Smooth muscle cell (in vitro differentiated cells): Measurements from ENCODE around the gene ULK2. TPM values are rescaled to one million over a fixed set of nuclear protein-coding genes. Genes with fewer than 3 reads are reported as not detected.
"Not testable (repeated sequence)": the region's sequence is repeated elsewhere in the genome, so short reads cannot be mapped to it uniquely, and the experiment has no call there.

Experiments used
- DNase-seq: peaks from one replicate; lab custom pipeline; 2025; ENCODE audit not compliant: unreplicated experiment; lab: John Stamatoyannopoulos, UW
- H2AFZ ChIP-seq: fragments of 200-600 bp; sonication (generic); 2 replicates; pipeline ENCODE4 v1.6.0; 2016; ENCODE audit warnings: antibody characterized with exemption, low read depth, mild to moderate bottlenecking
- H3F3A ChIP-seq: fragments of 200-600 bp; sonication (generic); 2 replicates; pipeline ENCODE4 v1.6.0; 2017; ENCODE audit warnings: antibody characterized with exemption, low read depth
- H3K27ac ChIP-seq: fragments of 200-600 bp; sonication (generic); 2 replicates; pipeline ENCODE4 v1.5.1; 2016; ENCODE audit warnings: low read depth, mild to moderate bottlenecking
- H3K27me3 ChIP-seq: fragments of 200-600 bp; sonication (generic); 2 replicates; pipeline ENCODE4 v1.6.1; 2016; ENCODE audit warnings: low read depth, mild to moderate bottlenecking
- H3K36me3 ChIP-seq: fragments of 200-600 bp; sonication (generic); 2 replicates; pipeline ENCODE4 v1.5.1; 2016; ENCODE audit warnings: low read depth
- H3K4me1 ChIP-seq: fragments of 200-600 bp; sonication (generic); 2 replicates; pipeline ENCODE4 v1.5.1; 2016; ENCODE audit warnings: low read depth
- H3K4me2 ChIP-seq: fragments of 200-600 bp; sonication (generic); 2 replicates; pipeline ENCODE4 v1.6.0; 2016; ENCODE audit warnings: mild to moderate bottlenecking
- H3K4me3 ChIP-seq: fragments of 200-600 bp; sonication (generic); 2 replicates; pipeline ENCODE4 v1.5.1; 2016; ENCODE audit warnings: mild to moderate bottlenecking
- H3K79me2 ChIP-seq: fragments of 200-600 bp; sonication (generic); 2 replicates; pipeline ENCODE4 v1.6.0; 2016; ENCODE audit warnings: low read depth, mild to moderate bottlenecking
- H3K9ac ChIP-seq: fragments of 200-600 bp; sonication (generic); 2 replicates; pipeline ENCODE4 v1.6.0; 2016; ENCODE audit warnings: low read depth
- H3K9me3 ChIP-seq: fragments of 200-600 bp; sonication (generic); replicated peaks from 2 replicates; pipeline ENCODE4 v1.5.1; 2016; ENCODE audit warnings: low read depth
- H4K20me1 ChIP-seq: fragments of 200-600 bp; sonication (generic); 2 replicates; pipeline ENCODE4 v1.6.0; 2016; ENCODE audit warnings: low read depth
- CTCF ChIP-seq: fragments of 200-600 bp; sonication (generic); IDR thresholded peaks from 2 replicates; pipeline ENCODE4 v1.5.1; 2017; ENCODE audit warnings: borderline replicate concordance, mild to moderate bottlenecking, antibody characterized with exemption; ENCODE audit not compliant: insufficient read depth, poor library complexity, severe bottlenecking
- WGBS: methylation state at CpG from one replicate; pipeline ENCODE4 v1.1.7; 2016; ENCODE audit warnings: low lambda C conversion rate; 5-methylcytosine and 5-hydroxymethylcytosine counted together
- polyA plus RNA-seq: library from polyadenylated mRNA; unstranded; fragments of >200 nt; fragmentation: Nextera tagmentation; extraction: Ambion mirVana; gene quantifications from 2 replicates; pipeline ENCODE4 v1.2.1, GENCODE V29; 2016
- total RNA-seq: library from RNA; depleted of rRNA; stranded (reverse); fragments of >200 nt; gene quantifications from 2 replicates; pipeline ENCODE4 v1.2.3, GENCODE V29; 2014

The ULK2 gene
- total and polyA plus RNA-seq, 2 experiments from 2014 or later, result 9.7 to 24.0 TPM

- H3K79me2 ChIP-seq, result no peaks in the 10 kb centered on the region
- WGBS, result 97% methylated on average over 2 of the region's 2 CpGs
- no peak for TF ChIP-seq CTCF
- no peaks in the 10 kb centered on the region for H3K27me3 ChIP-seq
- H3K9me3 ChIP-seq, result no peaks in the 10 kb centered on the region
- H4K20me1 ChIP-seq, result no peaks in the 10 kb centered on the region
- H3K4me1 ChIP-seq, result peaks cover 12% of the 10 kb centered on the region
- no peak overlapping the region for H3K4me2 ChIP-seq
- DNase-seq, result no peak
- H3F3A ChIP-seq, result peaks cover 5% of the 10 kb centered on the region
- no peaks in the 10 kb centered on the region for H3K36me3 ChIP-seq
- no peak overlapping the region for H3K4me3 ChIP-seq
- no peak overlapping the region for H2AFZ ChIP-seq
- no peak overlapping the region for H3K9ac ChIP-seq
- H3K27ac ChIP-seq, result no peak overlapping the region
Observed at GRCh38 chr17:19900809-19901208, 33.1 kb upstream of the ULK2 start.

GRCh38 chr17:19897903-19898302, 30.2 kb upstream of the ULK2 start:
- Histone ChIP-seq H3K79me2 (no peaks in the 10 kb centered on the region), H3F3A (peaks cover 5% of the 10 kb centered on the region), H3K36me3 (no peaks in the 10 kb centered on the region), H2AFZ (no peak overlapping the region), H3K4me2 (peak overlapping the region; percentile 56), H3K4me3 (no peak overlapping the region), H3K9ac (peak overlapping the region; percentile 49), H4K20me1 (no peaks in the 10 kb centered on the region), H3K27ac (peak overlapping the region; percentile 78), H3K27me3 (no peaks in the 10 kb centered on the region), H3K4me1 (peaks cover 12% of the 10 kb centered on the region), H3K9me3 (no peaks in the 10 kb centered on the region)
- no peak for TF ChIP-seq CTCF
- WGBS, result 44% methylated on average over 2 of the region's 2 CpGs
- no peak for DNase-seq

- Histone ChIP-seq H4K20me1 (no peaks in the 10 kb centered on the region), H3K79me2 (no peaks in the 10 kb centered on the region), H3F3A (peaks cover 5% of the 10 kb centered on the region), H3K27me3 (no peaks in the 10 kb centered on the region), H3K4me2 (peak overlapping the region; percentile 56), H3K4me3 (no peak overlapping the region), H3K9ac (peak overlapping the region; percentile 49), H3K4me1 (peaks cover 12% of the 10 kb centered on the region), H3K9me3 (no peaks in the 10 kb centered on the region), H3K36me3 (no peaks in the 10 kb centered on the region), H2AFZ (no peak overlapping the region), H3K27ac (peak overlapping the region; percentile 78)
- 97% methylated on average over 8 of the region's 8 CpGs for WGBS
- no peak for DNase-seq
- TF ChIP-seq CTCF, result no peak
Observed at GRCh38 chr17:19897090-19897837, 29.5 kb upstream of the ULK2 start.

GRCh38 chr17:19896679-19897078, 28.9 kb upstream of the ULK2 start:
- Histone ChIP-seq H3K36me3 (no peaks in the 10 kb centered on the region), H3K79me2 (no peaks in the 10 kb centered on the region), H3K4me3 (no peak overlapping the region), H3K9me3 (no peaks in the 10 kb centered on the region), H3K4me1 (peaks cover 12% of the 10 kb centered on the region), H3K27ac (no peak overlapping the region), H3F3A (peaks cover 5% of the 10 kb centered on the region), H3K4me2 (no peak overlapping the region), H3K9ac (no peak overlapping the region), H3K27me3 (no peaks in the 10 kb centered on the region), H2AFZ (no peak overlapping the region), H4K20me1 (no peaks in the 10 kb centered on the region)
- WGBS, result 95% methylated on average over 2 of the region's 2 CpGs
- TF ChIP-seq CTCF, result no peak
- DNase-seq, result no peak

- not testable (repeated sequence) for DNase-seq, H3K79me2 ChIP-seq, H4K20me1 ChIP-seq, H3K27ac ChIP-seq, H3K4me2 ChIP-seq, H3K27me3 ChIP-seq, H3F3A ChIP-seq, H3K9me3 ChIP-seq, H3K4me1 ChIP-seq, H3K4me3 ChIP-seq, H2AFZ ChIP-seq, H3K36me3 ChIP-seq, H3K9ac ChIP-seq
- WGBS, result 91% methylated on average over 5 of the region's 5 CpGs
Observed at GRCh38 chr17:19890554-19890953, 22.8 kb upstream of the ULK2 start.
